ENCODE results near the gene NR2F1-AS1. TPM values are rescaled to one million over a fixed set of nuclear protein-coding genes. Genes with fewer than 3 reads are reported as not detected.

The NR2F1-AS1 gene
- total and polyA plus RNA-seq, 9 of the 15 experiments (the other 6 are each of a cell fraction or from before 2014, with no cell fraction given) = not detected

- no peak for ATAC-seq
- H3K9ac ChIP-seq (ENCODE audit: insufficient read depth in 1 of 2, low read depth in 2 of 2, low read length in 2 of 2) = no peak overlapping the region
- no peaks in the 10 kb centered on the region for H3K79me2 ChIP-seq (ENCODE audit: control insufficient read depth, insufficient read depth, low read length)
- H4K20me1 ChIP-seq (replicated peaks; ENCODE audit: control insufficient read depth, insufficient read depth, low read length) = no peaks in the 10 kb centered on the region
- CTCF ChIA-PET (ENCODE audit: low intra/inter-chr PET ratio) = no interaction called here
- H3K27me3 ChIP-seq (ENCODE audit: control insufficient read depth in 2 of 2, insufficient read depth in 2 of 2, low read length in 2 of 2) = peaks cover 0 to 6% of the 10 kb centered on the region in 2 experiments; a peak in 3 of 5 replicates
- TF ChIP-seq ZC3H11A (IDR thresholded peaks at IDR 0.05; ENCODE audit: low read depth, low read length) (no peak), MAX (CRISPR knock-in tag; IDR thresholded peaks at IDR 0.05) (no peak), OTX1 (CRISPR knock-in tag; IDR thresholded peaks at IDR 0.05) (no peak), EP400 (IDR thresholded peaks at IDR 0.05) (no peak), TCFL5 (CRISPR knock-in tag; conservative IDR thresholded peaks at IDR 0.05) (no peak), MTF1 (CRISPR knock-in tag; IDR thresholded peaks at IDR 0.05; ENCODE audit: borderline replicate concordance) (no peak), STAT5A (IDR thresholded peaks at IDR 0.05; ENCODE audit: borderline replicate concordance, low read length) (no peak), RBFOX2 (IDR thresholded peaks at IDR 0.05; ENCODE audit: low read depth, low read length) (no peak), SAP30 (IDR thresholded peaks at IDR 0.05; ENCODE audit: borderline replicate concordance, insufficient read depth, low read depth, low read length, poor library complexity, severe bottlenecking) (no peak), ATF3 (IDR thresholded peaks at IDR 0.05) (no peak), ATF3 (CRISPR knock-in tag; conservative IDR thresholded peaks at IDR 0.05) (no peak), PHTF2 (CRISPR knock-in tag; IDR thresholded peaks at IDR 0.05) (no peak), ZBTB1 (CRISPR knock-in tag; IDR thresholded peaks at IDR 0.05; ENCODE audit: borderline replicate concordance, low read depth) (no peak), TCF15 (CRISPR knock-in tag; IDR thresholded peaks at IDR 0.05) (no peak), JUNB (CRISPR knock-in tag; conservative IDR thresholded peaks at IDR 0.05) (no peak), TFAM (CRISPR knock-in tag; conservative IDR thresholded peaks at IDR 0.05) (no peak), DLX4 (CRISPR knock-in tag; IDR thresholded peaks at IDR 0.05) (no peak)
- peaks cover 0 to 14% of the 10 kb centered on the region in 2 experiments; a peak in 2 of 5 replicates for H3K4me1 ChIP-seq (replicated peaks in 1 of 2; ENCODE audit: control insufficient read depth in 2 of 2, insufficient read depth in 2 of 2, low read length in 2 of 2)
- in situ Hi-C loops (cut with MboI) = loop anchor here (25.0 kb wide), 1 partner anchor 1151 kb away; no protein-coding TSS in a partner anchor
- H3K27ac ChIP-seq (ENCODE audit: extremely low read depth, low read depth, low read length) = no peak overlapping the region
- intact Hi-C loops (cut with micrococcal nuclease) = no loop called here
- H3K9me1 ChIP-seq (ENCODE audit: control insufficient read depth, insufficient read depth, low read length) = no peaks in the 10 kb centered on the region
- BruUV-seq (replicated peaks) = no TSS peak
- H3K4me2 ChIP-seq (ENCODE audit: insufficient read depth, low read length) = no peak overlapping the region
- H3K9me3 ChIP-seq (replicated peaks; ENCODE audit: control insufficient read depth, insufficient read depth, low read depth, low read length) = no peaks in the 10 kb centered on the region
- H3K4me3 ChIP-seq = no peak overlapping the region
- DNase-seq (ENCODE audit: extremely low read depth in 1 of 4, low spot score in 3 of 4) = no peak
- POLR2A ChIA-PET = interaction anchor here (0.7 kb wide), 1 partner anchor 658 kb away, joined by 3 read pairs; no protein-coding TSS in a partner anchor
- H2AFZ ChIP-seq (ENCODE audit: low read depth, low read length) = no peak overlapping the region
- FAIRE-seq = no peak
- WGBS (ENCODE audit: insufficient coverage, low coverage, missing lambda C conversion rate) = 2% methylated on average over 12 of the region's 13 CpGs
- H3K36me3 ChIP-seq (ENCODE audit: control insufficient read depth, insufficient read depth, low read length) = no peaks in the 10 kb centered on the region
Measured at GRCh38 chr5:93585767-93586385, 4.9 kb upstream of the NR2F1-AS1 start.

Measured in K562 (cell line).